Measurements from ENCODE around the gene GNAL.
"Not testable (repeated sequence)": the region's sequence is repeated elsewhere in the genome, so short reads cannot be mapped to it uniquely, and the experiment has no call there.

GNAL gene

DNA sequence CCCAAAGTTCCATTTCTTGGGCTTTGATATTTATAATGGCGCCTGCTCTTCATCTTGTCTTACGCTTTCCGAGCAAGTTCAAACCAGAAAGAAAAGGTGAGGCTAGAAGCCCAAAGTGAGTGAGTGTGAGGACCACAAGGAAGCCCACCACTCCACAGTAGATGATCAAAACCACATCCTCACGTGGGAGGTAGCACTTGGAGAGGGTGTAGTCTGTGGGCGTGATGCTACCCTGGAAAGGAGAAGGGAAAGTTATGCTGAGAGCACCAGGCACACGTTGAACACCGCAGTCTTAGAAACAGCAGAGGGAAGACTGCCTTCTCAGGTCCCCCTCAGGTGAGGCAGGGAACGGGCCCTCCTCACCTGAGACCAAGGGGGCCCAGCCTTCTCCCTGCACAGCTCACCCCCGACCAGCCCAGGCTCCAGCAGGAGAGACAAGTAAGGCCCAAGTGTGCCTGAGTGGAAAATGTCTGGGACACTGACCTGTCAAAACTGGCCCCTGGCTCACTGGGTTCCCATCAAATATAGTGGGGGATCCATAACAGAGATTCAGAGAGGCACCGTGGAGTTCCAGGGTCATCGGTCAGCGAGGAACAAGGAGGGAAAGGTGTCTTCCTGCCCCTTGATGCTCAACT, 195.4 kb downstream of the GNAL start:
- DNase-seq, result no peak

DNA sequence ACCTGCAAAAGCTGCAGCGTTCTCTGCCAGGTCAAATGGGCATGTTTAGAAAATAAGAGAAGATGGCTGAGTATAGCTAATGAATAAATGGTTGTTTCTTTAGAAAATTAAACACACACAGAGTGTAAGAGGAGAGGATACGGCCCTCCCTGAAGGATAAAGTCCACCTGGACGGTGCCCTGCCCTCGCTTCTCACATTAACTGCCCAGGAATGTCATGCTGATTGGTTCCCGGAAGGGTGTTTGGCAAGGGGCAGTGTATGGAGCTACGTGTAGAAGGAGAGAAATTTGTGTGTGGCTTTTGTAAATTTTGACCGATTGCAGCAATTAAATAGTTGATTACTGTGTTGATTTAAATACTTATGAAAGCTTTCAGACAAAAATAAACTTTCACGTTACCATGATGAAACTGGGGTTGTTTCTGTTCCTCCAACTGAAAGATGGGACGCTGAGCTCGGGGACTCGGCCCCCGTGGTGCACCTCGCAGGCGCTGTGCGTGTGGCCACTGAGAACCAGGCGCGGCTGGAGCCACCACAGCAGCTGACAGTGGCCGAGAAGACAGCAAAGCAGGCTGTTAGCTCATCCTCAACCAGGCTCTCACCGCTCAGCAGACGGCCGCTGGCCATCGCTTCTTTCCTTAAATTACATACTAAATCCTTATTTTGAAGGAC, 196.3 kb downstream of the GNAL start:
- DNase-seq, result no peak

DNA sequence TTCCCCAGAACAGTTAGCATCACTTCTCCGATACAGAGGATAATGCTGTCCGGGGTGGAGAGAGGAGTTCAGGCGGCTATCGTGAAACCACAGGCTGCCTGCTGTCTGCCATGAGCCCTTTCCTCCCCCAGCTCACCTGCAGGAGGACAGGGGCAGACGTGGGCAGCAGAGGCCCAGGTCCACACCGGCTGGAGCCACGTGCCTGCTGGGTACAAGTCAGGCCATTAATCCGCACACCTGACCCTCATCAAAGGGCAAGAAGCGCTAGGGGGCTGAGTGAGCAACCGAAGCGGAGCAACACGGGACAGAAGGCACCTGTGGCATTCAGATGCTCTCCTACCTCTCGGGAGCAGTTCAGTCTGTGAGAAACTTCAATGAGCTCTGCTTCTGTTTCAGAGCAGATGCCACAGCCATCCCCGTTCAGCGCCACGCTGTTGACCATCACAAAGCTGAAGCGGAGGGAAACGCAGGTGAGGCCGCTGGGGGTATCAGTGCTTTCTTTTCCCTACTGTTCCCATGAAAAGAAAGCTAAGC, 197.6 kb downstream of the GNAL start:
- no peak for DNase-seq

DNA sequence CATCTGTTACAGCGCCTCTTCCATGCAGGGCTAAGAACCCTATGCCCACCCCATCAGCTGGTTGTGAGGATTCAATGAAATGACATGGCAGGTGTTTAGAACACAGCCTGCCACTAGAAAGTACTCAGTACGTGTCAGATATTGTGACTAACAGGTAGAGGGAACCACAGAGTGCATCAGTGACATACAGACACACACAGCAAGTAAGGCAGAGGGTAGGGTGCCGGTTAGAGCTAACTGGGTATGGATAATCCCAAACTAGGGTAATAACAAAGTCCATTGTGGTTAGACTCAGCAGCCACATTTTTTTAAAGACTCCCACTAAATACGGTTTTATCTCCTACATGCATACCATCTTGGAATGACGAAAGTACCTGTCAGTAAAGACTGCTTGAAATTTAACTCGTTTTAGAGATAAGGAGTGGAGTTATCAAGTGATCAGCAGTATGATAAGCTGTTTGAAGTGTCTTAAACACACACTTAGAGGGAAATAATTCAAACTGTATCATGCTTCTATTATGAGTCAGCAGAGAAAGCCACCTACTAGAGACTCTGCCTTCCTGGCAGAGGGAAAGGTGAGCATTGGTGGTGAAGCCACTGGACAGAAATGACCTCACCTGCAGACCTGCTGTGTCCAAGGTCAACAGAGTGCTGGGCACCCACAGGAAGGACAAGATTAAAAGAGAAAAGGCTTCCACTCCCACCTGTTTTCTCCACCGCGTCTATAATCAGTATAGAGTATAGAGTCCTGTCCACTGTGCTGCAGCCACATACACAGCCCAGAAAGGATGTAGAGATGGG, 198.5 kb downstream of the GNAL start:
- DNase-seq, result peak; percentile 30

DNA sequence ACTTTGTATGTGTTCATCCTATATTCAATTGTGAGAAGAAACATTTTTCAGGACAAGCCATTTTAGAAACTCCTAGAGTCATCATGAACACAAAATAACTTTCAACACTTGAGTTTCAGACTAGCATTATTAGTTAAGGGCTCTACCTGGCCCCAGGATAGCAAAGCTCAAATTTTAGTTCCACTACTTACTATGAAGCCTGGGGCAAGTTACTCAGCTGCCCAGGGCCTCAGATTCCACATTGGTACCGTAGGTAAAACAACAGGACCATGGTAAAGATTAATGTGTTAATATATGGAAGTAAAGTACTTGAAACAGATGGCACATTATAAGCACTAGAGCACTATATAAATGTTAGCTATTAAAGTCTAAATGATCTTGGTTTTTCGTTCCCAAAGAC, 199.7 kb downstream of the GNAL start:
- DNase-seq, result no peak

DNA sequence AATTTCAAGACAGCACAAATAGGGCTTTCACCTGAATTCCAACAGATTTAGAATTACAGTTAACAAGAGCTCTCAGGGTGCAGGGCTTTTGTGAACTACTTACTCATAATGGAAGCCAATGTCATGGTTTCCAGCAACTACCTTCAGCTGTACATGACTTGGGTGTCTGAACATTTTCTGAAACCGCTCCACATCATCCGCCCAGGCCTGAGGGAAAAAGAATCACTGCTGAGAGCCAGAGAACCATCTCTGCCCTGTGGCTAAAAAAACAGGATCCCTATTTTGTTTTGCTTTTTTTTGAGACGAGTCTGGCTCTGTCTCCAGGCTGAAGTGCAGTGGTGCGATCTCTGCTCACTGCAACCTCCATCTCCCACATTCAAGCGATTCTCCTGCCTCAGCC, 200.2 kb downstream of the GNAL start:
- DNase-seq, result no peak

DNA sequence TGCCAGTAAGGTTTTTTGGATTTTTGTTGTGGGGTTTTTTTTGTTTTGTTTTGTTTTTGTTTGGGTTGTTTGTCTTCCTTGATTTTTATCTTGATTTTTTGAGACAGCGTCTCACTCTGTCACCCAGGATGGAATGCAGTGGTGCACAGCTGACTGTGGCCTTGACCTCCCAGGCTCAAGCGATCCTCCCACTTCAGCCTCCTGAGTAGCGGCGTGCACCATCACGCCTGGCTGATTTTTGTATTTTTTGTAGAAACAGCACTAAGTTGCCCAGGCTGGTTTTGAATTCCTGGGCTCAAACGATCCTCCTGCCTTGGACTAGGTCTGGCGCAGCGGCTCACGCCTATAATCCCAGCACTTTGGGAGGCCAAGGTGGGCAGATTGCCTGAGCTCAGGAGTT, 202.7 kb downstream of the GNAL start:
- no peak for DNase-seq

DNA sequence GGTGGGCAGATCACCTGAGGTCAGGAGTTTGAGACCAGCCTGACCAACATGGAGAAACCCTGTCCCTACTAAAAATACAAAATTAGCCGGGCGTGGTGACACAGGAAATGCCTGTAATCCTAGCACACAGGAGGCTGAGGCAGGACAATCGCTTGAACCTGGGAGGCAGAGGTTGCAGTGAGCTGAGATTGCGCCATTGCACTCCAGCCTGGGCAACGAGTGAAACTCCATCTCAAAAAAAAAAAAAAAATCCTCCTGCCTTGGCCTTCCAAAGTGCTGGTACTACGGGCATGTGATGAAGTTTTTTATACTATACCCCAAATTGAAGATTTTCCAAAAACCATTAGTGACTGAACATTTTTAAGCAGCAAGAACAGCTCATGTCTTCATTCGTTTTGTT, 203.4 kb downstream of the GNAL start:
- DNase-seq, result not testable (repeated sequence)

DNA sequence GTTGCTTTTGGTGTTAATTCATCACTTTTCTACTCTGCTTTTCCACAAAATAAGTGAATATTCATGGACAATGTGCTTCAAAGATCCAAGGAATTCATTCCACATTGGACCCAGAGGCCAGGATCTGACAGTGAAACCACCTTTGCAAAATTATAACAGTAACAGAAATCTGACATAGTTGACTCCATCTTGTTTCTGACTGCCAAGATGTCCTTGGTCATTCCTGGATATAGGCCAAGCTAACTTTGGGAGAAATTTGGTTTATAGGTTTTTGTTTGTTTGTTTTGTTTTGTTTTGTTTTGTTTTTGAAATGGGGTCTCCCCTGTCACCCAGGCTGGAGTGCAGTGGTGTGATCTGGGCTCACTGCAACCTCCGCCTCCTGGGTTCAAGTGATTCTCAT, 208.7 kb downstream of the GNAL start:
- DNase-seq, result no peak

DNA sequence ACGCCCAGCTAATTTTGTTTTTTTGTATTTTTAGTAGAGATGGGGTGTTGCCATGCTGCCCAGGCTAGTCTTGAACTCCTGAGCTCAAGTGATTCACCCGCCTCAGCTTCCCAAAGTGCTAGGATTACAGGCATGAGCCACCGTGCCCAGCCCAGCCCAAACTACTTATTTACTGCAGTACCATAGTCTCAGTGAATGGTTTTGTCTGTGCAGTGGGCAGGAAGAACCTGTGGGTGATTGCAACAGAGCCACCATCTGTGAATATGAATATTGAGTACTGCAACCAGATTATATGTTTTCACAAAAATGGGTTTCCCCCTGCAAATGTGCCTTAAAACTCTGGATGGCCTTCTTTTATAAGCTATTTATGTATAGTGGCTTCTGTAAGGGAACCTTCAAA, 210.0 kb downstream of the GNAL start:
- no peak for DNase-seq

DNA sequence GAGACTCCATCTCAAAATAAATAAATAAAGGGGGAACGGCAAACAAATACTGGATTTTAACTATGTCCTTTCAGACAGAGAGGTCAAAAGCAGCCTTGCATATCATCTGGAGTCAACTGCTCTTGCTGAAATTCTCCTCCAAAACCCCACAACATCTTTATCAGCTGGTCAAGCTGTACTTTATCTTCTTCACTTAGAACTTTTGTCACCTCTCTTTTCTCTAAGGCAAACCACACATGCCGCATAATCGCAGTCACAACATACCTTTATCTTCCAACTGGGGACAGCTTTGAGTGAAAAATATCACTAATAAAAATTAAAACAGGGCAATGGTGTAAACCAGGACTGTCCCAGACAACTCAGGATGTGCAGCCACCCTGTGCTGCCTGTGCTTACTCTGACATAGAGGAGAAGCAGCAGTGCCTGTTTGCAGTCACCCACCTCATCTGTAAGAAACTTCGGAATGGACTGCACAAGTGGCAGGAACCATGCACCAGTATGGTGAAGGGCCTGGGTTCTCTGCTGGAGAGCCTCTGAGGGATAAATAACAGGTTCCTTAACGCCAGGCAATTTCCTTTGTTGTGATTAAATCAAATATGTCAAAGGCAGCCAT, 212.9 kb downstream of the GNAL start:
- no peak for DNase-seq

DNA sequence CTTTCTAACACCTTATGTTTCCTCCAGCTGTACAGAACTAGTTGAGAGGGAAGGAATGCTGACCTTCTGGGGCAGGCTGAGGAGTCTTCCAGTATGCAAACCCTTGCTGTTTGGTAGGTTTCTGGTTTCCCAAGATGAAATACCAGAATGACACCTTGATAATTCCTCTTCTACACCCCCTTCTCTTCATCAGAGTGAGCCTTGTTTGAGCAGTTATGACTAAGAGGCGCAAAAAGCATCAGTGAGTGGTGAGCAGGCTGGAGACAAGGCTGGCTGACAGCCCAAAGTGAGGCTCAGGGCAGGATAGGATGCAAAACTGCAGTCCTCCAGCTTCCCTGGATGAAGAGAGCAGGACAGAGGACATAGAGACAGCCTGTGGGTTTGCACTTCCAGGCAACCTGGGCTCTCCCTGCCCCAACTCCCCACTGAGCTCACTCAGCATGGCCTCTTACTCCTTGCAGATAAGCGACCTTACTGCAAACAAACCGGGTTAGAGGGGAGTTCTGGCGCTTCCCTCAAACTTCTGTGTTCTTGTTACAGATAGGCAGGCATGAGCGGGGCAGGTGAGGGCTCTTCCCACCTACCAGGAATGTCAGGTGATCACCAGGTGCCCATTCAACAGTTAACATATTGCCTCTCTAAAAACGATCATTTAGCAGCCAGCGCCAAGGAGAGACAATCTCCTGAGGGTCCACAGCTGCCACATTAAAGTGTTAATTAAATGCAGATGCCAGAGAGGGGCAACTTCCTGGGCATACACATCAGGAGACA, 213.6 kb downstream of the GNAL start:
- DNase-seq, result no peak

DNA sequence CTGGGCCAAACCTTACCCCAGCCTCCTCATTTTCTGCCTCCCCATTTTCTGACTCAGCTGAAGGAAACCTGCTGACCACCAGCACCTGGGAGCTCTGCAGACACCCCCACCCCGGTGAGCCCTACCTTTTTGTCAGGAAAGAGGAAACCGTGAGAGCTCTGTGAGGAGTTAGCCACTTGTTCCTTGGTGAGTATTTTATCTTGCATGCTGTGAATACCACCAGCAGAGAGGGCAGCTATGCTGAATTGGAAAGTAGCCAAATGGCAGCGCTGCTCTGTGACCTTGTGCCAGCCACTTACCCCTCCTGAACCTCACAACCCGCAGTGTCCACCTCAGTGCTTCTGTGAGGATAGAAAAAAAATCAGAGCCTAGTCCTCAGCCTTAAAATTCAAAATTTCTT, 216.5 kb downstream of the GNAL start:
- DNase-seq, result no peak

DNA sequence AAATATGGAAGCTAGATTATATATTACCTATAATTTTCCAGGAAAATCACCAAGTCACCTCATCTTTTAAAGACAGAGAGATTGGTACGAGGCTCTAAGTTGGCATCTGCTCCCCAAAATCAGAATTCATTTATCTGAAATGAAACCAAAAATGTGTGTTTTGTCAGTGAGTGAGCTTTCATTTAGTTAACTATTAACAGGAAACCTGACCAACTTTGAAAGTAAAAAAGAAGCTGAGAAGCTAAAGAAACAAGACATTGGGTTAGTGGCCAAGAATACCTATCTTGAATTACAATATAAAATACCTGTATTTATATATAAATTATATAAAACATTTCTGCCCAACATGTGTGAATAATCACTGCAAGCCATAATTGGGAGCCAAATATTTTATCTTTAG, 217.1 kb downstream of the GNAL start:
- no peak for DNase-seq

DNA sequence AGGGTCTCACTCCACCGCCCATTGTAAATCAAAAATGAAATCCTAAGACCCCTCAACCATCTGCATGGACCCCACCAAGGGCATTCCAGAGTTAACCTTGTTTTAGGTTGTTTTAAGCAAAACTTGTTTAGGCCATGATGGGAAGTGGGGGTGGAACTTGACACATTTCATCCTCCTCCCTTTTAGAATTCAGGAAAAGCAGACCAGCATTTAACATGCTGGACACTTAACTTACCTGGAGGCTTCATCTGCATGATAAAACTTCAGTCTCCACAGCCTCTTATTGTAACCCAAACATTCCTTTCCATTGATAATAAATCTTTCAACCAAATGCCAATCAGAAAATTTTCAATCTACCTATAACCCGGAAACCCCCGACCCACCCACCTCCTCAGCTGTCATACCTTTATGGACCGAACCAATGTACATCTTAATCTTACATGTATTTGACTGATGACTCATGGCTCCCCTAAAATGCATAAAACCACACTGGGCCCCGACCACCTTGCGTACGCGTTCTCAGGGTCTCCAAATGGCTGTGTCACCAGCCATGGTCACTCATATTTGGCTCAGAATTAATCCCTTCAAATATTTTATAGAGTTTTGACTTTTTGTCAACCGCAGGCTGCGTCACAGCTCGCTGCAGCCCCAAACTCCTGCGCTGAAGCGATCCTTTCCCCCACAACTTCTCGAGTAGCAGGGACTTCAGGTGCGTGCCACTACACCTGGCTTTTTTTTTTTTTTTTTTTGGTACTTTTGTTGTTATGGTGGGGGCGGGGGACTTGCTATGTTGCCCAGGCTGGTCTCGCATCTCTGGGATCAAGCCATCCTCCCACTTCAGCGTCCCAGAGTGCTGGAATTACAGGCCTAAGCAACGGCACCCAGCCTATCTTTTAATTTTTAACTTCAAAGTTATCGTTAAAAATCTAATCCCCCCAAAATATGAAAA, 218.1 kb downstream of the GNAL start:
- no peak for DNase-seq

DNA sequence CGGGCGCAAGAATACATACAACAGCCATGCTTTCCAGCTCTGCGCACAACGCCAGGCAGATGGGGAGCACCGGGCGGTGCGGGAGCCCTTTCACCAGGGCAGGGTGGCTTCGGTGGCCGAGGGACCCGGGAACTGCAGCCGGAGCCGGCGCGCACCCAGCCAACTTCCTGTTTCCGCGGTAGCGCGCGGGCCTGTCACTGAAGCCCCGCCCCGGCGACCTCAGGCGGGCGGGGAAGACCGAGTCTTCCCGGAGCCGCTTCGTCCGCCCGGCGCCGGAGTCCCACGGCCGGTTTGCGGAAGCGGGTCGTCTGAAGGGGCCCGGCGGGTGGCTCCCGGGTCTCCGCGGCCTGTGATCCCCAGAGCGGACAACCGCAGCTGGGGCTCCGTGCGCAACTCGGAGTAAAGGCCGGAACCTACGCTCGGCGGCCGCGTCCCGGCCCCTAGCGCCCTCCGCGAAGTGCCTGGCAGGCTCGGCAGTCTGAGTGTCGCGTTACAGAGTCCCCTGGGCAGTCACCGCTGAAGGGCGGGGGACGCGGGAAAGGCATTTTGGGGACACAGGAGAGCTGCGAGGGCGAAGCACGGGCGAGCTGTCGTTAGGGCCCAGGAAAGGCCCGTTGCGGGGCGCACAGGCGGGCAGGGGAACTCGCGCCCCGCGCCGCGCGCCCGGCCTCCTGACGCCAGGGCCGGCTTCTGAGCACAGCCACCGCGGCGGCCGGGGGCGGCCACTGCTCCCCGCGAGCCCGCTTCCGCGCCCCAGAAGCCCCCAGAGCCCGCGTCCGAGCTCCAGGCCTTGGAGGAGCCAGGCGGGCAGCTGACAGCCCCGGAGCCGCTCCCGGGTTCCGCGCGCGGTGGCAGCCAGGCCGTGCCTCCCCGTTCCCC, 219.4 kb downstream of the GNAL start, which contains the start of gene MPPE1:
Gene MPPE1 (minus strand): TSS at position 136 of the 879 bp plus-strand sequence. CDS start 11,053 bp downstream, outside the sequence.
- peak; percentile 93 for DNase-seq

DNA sequence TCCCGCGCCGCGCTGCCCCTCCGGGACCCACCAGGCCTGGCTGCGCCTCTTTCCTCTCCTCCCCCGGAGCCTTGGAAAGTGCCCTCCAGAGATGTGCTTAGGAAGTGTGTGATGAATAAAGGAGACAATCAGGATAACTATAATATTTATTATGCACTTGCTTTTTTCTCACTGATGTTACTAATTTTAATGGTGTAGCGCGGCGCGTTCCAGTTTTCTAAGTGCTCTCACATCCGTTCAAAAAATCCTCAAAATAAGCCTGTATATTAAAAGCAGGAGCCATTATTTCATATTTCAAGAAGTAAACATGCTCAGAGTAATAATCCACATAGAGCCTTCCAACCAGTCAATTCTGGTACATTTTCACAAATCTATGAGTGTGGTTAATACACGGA, 220.0 kb downstream of the GNAL start:
- DNase-seq, result peak; percentile 34

DNA sequence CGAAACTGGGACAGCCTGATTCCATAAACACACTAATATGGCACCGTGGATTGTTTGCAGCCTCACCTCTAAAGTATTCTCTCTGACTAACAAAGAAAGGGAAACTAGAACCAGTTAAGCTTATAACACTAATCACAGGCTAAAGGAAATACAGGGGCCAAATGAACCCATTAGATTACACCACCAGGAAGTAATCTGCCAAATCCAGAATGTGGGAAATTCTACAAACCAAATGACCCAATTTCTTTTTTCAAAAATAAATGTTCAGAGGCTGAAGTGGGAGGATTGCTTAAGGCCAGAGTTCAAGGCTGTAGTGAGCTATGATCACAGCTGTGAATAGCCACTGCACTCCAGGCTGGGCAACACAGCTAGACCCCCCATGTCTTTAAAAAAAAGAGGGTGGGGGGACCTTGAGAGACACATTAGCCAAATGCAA, 220.5 kb downstream of the GNAL start:
- DNase-seq, result peak; percentile 42

DNA sequence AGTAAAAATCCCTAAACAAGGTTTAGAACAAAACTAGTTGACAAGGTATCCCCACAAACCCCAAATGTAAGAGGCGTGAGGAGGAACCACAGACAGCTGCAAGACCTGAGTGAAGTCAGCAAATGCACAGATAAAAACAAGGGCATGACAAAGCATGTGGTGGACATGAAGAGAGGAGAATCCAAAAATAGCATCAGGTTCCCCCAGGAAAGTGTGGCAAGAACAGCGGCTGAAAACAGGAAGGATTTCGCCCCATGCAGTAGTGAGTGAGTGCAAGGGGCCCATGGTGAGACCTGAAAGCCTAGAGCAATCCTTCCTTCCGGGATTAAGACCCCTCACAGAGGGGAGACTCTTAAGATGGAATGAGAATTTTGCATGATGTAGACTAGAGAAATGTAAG, 227.8 kb downstream of the GNAL start:
- DNase-seq, result not testable (repeated sequence)

DNA sequence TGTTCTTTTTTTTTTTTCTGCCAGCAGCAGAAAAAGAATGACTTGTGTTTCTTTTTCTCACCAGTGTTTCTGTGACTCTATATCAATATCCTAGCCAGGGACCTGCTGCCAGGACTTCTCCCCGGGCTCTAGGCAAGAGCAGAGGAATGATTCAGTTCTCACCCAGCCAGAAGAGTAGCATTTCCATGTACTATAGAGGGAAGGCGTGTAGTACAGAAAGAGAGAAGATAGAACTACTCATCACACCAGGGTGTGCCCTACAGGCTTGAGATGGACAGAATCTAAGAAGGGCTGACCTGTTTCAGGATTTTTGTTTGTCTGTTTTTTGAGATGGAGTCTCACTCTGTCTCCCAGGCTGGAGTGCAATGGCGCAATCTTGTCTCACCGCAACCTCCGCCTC, 230.5 kb downstream of the GNAL start:
- not testable (repeated sequence) for DNase-seq

All from activated CD4-positive, alpha-beta T cell treated with anti-CD3 and anti-CD28 coated beads, Interleukin-10, Interleukin-2, amounts not matched to agents 100 ng/mL and 50 ng/mL, durations not matched to agents 16 hours and 8 hours (primary cell).